A673 (cell line): ENCODE results near the gene EEF2KMT.
A peak's percentile ranks its signal among the peaks of the same experiment; 100 is the strongest.

Experiments used
- EZH2 ChIP-seq: fragments of 200-600 bp; sonication (generic); IDR thresholded peaks from 2 replicates; pipeline ENCODE4 v1.6.1; 2017; ENCODE audit warnings: borderline replicate concordance, low read depth, mild to moderate bottlenecking, mixed read lengths, antibody characterized with exemption, low read length; ENCODE audit not compliant: poor library complexity, severe bottlenecking
- TF ChIP-seq, protein P1 (sequence below): fragments of 300-800, 200-600 bp; sonication (generic); conservative IDR thresholded peaks from 2 replicates; pipeline ENCODE4 v1.5.1; 2017; ENCODE audit warnings: low read depth, mild to moderate bottlenecking, antibody characterized with exemption, low read length, moderate library complexity, mixed read lengths

DNA sequence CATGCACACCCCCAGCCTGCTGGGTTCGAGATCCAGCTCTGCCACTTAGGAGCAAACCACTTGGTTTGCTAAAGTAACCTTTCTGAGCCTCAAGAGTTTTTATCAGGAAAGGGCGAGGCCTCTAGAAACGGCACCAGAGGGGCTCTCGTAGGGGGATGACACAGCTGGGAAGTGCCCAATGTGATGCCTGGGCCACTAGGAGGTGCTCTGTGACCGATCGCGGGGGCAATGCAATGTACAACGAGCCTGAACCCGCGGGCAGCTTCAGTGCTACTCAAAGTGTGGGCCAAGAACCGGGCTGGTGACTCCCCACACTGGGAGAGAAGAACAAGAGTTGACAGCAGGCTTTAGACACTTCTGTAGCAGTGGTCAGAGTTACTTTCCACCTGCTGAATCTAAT is 41.2 kb downstream of the EEF2KMT start:
- TF ChIP-seq, protein P1, sequence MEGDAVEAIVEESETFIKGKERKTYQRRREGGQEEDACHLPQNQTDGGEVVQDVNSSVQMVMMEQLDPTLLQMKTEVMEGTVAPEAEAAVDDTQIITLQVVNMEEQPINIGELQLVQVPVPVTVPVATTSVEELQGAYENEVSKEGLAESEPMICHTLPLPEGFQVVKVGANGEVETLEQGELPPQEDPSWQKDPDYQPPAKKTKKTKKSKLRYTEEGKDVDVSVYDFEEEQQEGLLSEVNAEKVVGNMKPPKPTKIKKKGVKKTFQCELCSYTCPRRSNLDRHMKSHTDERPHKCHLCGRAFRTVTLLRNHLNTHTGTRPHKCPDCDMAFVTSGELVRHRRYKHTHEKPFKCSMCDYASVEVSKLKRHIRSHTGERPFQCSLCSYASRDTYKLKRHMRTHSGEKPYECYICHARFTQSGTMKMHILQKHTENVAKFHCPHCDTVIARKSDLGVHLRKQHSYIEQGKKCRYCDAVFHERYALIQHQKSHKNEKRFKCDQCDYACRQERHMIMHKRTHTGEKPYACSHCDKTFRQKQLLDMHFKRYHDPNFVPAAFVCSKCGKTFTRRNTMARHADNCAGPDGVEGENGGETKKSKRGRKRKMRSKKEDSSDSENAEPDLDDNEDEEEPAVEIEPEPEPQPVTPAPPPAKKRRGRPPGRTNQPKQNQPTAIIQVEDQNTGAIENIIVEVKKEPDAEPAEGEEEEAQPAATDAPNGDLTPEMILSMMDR: peak; percentile 77
- no peak for TF ChIP-seq EZH2
